ENCODE results near the gene BRI3.

- TF ChIP-seq CTCF (IDR thresholded peaks at IDR 0.05; ENCODE audit: insufficient read depth, low read length) (no peak), GABPA (IDR thresholded peaks at IDR 0.05; ENCODE audit: low read depth) (no peak)
Measured at GRCh38 chr7:98330926-98331529, 49.5 kb downstream of the BRI3 start.

Measured in HL-60 (cell line).